HEK293 (cell line): ENCODE results near the gene FGFR2.
A peak's percentile ranks its signal among the peaks of the same experiment; 100 is the strongest.

Experiments
- CTCF ChIA-PET: fragments of 350-600 bp; formaldehyde crosslinking; extraction: SDS; loops from one replicate; lab custom pipeline; 2021; ENCODE audit warnings: antibody characterized with exemption; lab: Yijun Ruan, JAX
- POLR2A ChIA-PET: fragments of 300-600 bp; formaldehyde crosslinking; extraction: SDS; loops from one replicate; lab custom pipeline; 2020; ENCODE audit warnings: antibody characterized with exemption, inconsistent platforms; lab: Yijun Ruan, JAX
- H3K27ac ChIP-seq: fragments of 200-500 bp; sonication (Bioruptor generic); 2 replicates; pipeline ENCODE4 v1.5.1; 2014; ENCODE audit warnings: low read depth, low read length, control low read depth, inconsistent platforms; ENCODE audit errors: extremely low read depth
- H3K36me3 ChIP-seq, 2 experiments: fragments of 200-500 bp in 1 of 2; sonication (Bioruptor generic) in 1 of 2; 1 replicate in 1 of 2; 2 replicates in 1 of 2; pipeline ENCODE4 v1.5.1; 2014 to 2017; ENCODE audit warnings: inconsistent platforms in 2 of 2, low read length in 2 of 2; ENCODE audit not compliant: control insufficient read depth in 2 of 2, insufficient read depth in 1 of 2
- H3K4me1 ChIP-seq: fragments of 200-500 bp; sonication (Bioruptor generic); 2 replicates; pipeline ENCODE4 v1.5.1; 2014; ENCODE audit warnings: mild to moderate bottlenecking, low read length, inconsistent platforms; ENCODE audit not compliant: control insufficient read depth, insufficient read depth
- H3K4me3 ChIP-seq: 2 replicates; pipeline ENCODE4 v1.5.1; 2011; ENCODE audit warnings: low read depth, mild to moderate bottlenecking, control low read depth, low read length, moderate library complexity
- H3K9me3 ChIP-seq: fragments of 200-500 bp; sonication (Bioruptor generic); 2 replicates; pipeline ENCODE4 v1.5.1; 2014; ENCODE audit warnings: low read depth, low read length, inconsistent platforms; ENCODE audit not compliant: control insufficient read depth, insufficient read depth
- OSR2 ChIP-seq: fragments of 450-650 bp; formaldehyde crosslinking; IDR thresholded peaks from 2 replicates; pipeline ENCODE4 v1.5.1; 2016; ENCODE audit warnings: missing biosample characterization, missing genetic modification characterization
- PRDM10 ChIP-seq: fragments of 450-650 bp; formaldehyde crosslinking; IDR thresholded peaks from 2 replicates; pipeline ENCODE4 v1.5.1; 2016; ENCODE audit warnings: missing biosample characterization, missing genetic modification characterization
- SCRT1 ChIP-seq: fragments of 450-650 bp; formaldehyde crosslinking; IDR thresholded peaks from 2 replicates; pipeline ENCODE4 v1.5.1; 2016; ENCODE audit warnings: missing biosample characterization, missing genetic modification characterization, borderline replicate concordance
- SP2 ChIP-seq: fragments of 450-650 bp; formaldehyde crosslinking; IDR thresholded peaks from 2 replicates; pipeline ENCODE4 v1.5.1; 2016; ENCODE audit warnings: missing biosample characterization, missing genetic modification characterization
- ZBTB17 ChIP-seq: fragments of 450-650 bp; formaldehyde crosslinking; IDR thresholded peaks from 2 replicates; pipeline ENCODE4 v1.5.1; 2016; ENCODE audit warnings: missing biosample characterization, missing genetic modification characterization
- ZBTB21 ChIP-seq: fragments of 450-650 bp; formaldehyde crosslinking; IDR thresholded peaks from 2 replicates; pipeline ENCODE4 v1.5.1; 2017; ENCODE audit warnings: missing biosample characterization, missing genetic modification characterization
- ZBTB26 ChIP-seq: fragments of 450-650 bp; formaldehyde crosslinking; optimal IDR thresholded peaks from 2 replicates; pipeline ENCODE3; 2016; ENCODE audit warnings: missing biosample characterization, mild to moderate bottlenecking, missing genetic modification characterization
- ZBTB6 ChIP-seq: fragments of 450-650 bp; formaldehyde crosslinking; IDR thresholded peaks from 2 replicates; pipeline ENCODE4 v1.5.1; 2017; ENCODE audit warnings: missing biosample characterization, missing genetic modification characterization
- ZNF184 ChIP-seq: fragments of 450-650 bp; IDR thresholded peaks from 2 replicates; pipeline ENCODE4 v1.5.1; 2018; ENCODE audit warnings: missing biosample characterization, mild to moderate bottlenecking, missing genetic modification characterization
- ZNF341 ChIP-seq: fragments of 450-650 bp; formaldehyde crosslinking; IDR thresholded peaks from 2 replicates; pipeline ENCODE4; 2016; ENCODE audit warnings: low read depth, missing biosample characterization, missing genetic modification characterization
- ZNF394 ChIP-seq: fragments of 450-650 bp; formaldehyde crosslinking; IDR thresholded peaks from 2 replicates; pipeline ENCODE4 v1.5.1; 2016; ENCODE audit warnings: missing biosample characterization, missing genetic modification characterization, mild to moderate bottlenecking, moderate library complexity, borderline replicate concordance
- ZNF433 ChIP-seq: fragments of 450-650 bp; formaldehyde crosslinking; IDR thresholded peaks from 2 replicates; pipeline ENCODE4 v1.5.1; 2016; ENCODE audit warnings: missing biosample characterization, missing genetic modification characterization, low read depth
- ZNF555 ChIP-seq: fragments of 450-650 bp; formaldehyde crosslinking; conservative IDR thresholded peaks from 2 replicates; pipeline ENCODE4 v1.5.1; 2017; ENCODE audit warnings: missing biosample characterization, mild to moderate bottlenecking, missing genetic modification characterization, inconsistent platforms
- ZNF610 ChIP-seq: fragments of 450-650 bp; formaldehyde crosslinking; IDR thresholded peaks from 2 replicates; pipeline ENCODE4 v1.5.1; 2016; ENCODE audit warnings: missing biosample characterization, missing genetic modification characterization, borderline replicate concordance
- ZNF629 ChIP-seq: fragments of 450-650 bp; formaldehyde crosslinking; IDR thresholded peaks from 2 replicates; pipeline ENCODE4 v1.5.1; 2017; ENCODE audit warnings: missing biosample characterization, missing genetic modification characterization
- ZSCAN18 ChIP-seq: fragments of 450-650 bp; formaldehyde crosslinking; IDR thresholded peaks from 2 replicates; pipeline ENCODE4 v1.5.1; 2016; ENCODE audit warnings: missing biosample characterization, missing genetic modification characterization

FGFR2 gene

GRCh38 chr10:121559326-121560026, 38.8 kb downstream of the FGFR2 start:
- TF ChIP-seq ZSCAN18 (tag by site-specific recombination), result no peak
- peak; percentile 13; the same call in 1 of the 2 replicates for TF ChIP-seq ZNF555 (tag by site-specific recombination)
- peak; percentile 38 for TF ChIP-seq ZBTB17 (tag by site-specific recombination)
- no peak for TF ChIP-seq SP2 (tag by site-specific recombination)
- TF ChIP-seq PRDM10 (tag by site-specific recombination), result no peak
- peak; percentile 74 for TF ChIP-seq OSR2 (tag by site-specific recombination)
- TF ChIP-seq SCRT1 (tag by site-specific recombination), result peak; percentile 7; the same call in 1 of the 2 replicates
- no peak for TF ChIP-seq ZBTB26 (tag by site-specific recombination)
- no peak for TF ChIP-seq ZNF433
- H3K36me3 ChIP-seq, result peaks cover 8 to 12% of the 10 kb centered on the region in 2 experiments; a peak in 2 of 3 replicates
- H3K27ac ChIP-seq, result no peak overlapping the region
- ChIA-PET POLR2A (no interaction called here), CTCF (no interaction called here)
- no peaks in the 10 kb centered on the region for H3K9me3 ChIP-seq
- H3K4me1 ChIP-seq, result peaks cover 14% of the 10 kb centered on the region
- H3K4me3 ChIP-seq, result no peak overlapping the region

- ChIA-PET POLR2A (no interaction called here), CTCF (no interaction called here)
- H3K4me3 ChIP-seq, result no peak overlapping the region
- H3K9me3 ChIP-seq, result no peaks in the 10 kb centered on the region
- no peak overlapping the region for H3K27ac ChIP-seq
- H3K36me3 ChIP-seq, result peaks cover 3 to 4% of the 10 kb centered on the region in 2 experiments; a peak in 2 of 3 replicates
- H3K4me1 ChIP-seq, result peaks cover 19% of the 10 kb centered on the region
- TF ChIP-seq ZNF184 (tag by site-specific recombination) (0 out of 2 replicates have a peak, but pooled peaks have one; percentile 22), ZNF629 (tag by site-specific recombination) (peak; percentile 69), ZNF610 (no peak), ZNF394 (tag by site-specific recombination) (no peak), ZNF341 (no peak), ZBTB6 (tag by site-specific recombination) (no peak), ZBTB21 (tag by site-specific recombination) (0 out of 2 replicates have a peak, but pooled peaks have one; percentile 25), PRDM10 (tag by site-specific recombination) (peak; percentile 78)
- TF ChIP-seq, all 188 proteins: peak for 4
Measured at GRCh38 chr10:121558238-121558637, 40.0 kb downstream of the FGFR2 start.
